ENCODE measurements around the gene ZNF512.

GRCh38 chr2:27596627-27597026 is 13.8 kb downstream of the ZNF512 start:
- TF ChIP-seq CTCF (IDR thresholded peaks at IDR 0.05) (no peak), POLR2A (IDR thresholded peaks at IDR 0.05) (no peak)
